ENCODE data around the gene TGIF1. TPM values are rescaled to one million over a fixed set of nuclear protein-coding genes. Genes with fewer than 3 reads are reported as not detected.
"Not testable (repeated sequence)": the region's sequence is repeated elsewhere in the genome, so short reads cannot be mapped to it uniquely, and the experiment has no call there.

TGIF1 gene
- 90.4 and 91.7 TPM in 2 replicates for total RNA-seq (2014; rRNA removed; shearing (Covaris generic))

- peak; percentile 82 for DNase-seq (ENCODE audit: low read depth)
Observed at GRCh38 chr18:3450012-3450798, at the start of gene TGIF1. TSS of gene TGIF1 (plus strand) at chr18:3450172. CDS start at chr18:3450490, 318 bp downstream.

GRCh38 chr18:3400567-3401296 is 49.2 kb upstream of the TGIF1 start:
- no peak for DNase-seq (ENCODE audit: low read depth)

GRCh38 chr18:3401669-3402620 is 48.0 kb upstream of the TGIF1 start:
- DNase-seq (ENCODE audit: low read depth): no peak

GRCh38 chr18:3402982-3403451 is 47.0 kb upstream of the TGIF1 start:
- DNase-seq (ENCODE audit: low read depth): peak; percentile 56

GRCh38 chr18:3405713-3406112 is 44.3 kb upstream of the TGIF1 start:
- no peak for DNase-seq (ENCODE audit: low read depth)

GRCh38 chr18:3408107-3408506 is 41.9 kb upstream of the TGIF1 start:
- DNase-seq (ENCODE audit: low read depth): no peak

- DNase-seq (ENCODE audit: low read depth): no peak
Observed at GRCh38 chr18:3409811-3410210, 40.2 kb upstream of the TGIF1 start.

GRCh38 chr18:3410273-3410672 is 39.7 kb upstream of the TGIF1 start:
- DNase-seq (ENCODE audit: low read depth): no peak

GRCh38 chr18:3410876-3411275 is 39.1 kb upstream of the TGIF1 start:
- DNase-seq (ENCODE audit: low read depth): not testable (repeated sequence)

GRCh38 chr18:3411327-3411726 is 38.6 kb upstream of the TGIF1 start:
- no peak for DNase-seq (ENCODE audit: low read depth)

GRCh38 chr18:3411854-3412268 is 38.1 kb upstream of the TGIF1 start:
- DNase-seq (ENCODE audit: low read depth): peak; percentile 36

- peak; percentile 78 for DNase-seq (ENCODE audit: low read depth)
Observed at GRCh38 chr18:3412528-3412927, 37.4 kb upstream of the TGIF1 start.

GRCh38 chr18:3415110-3415509 is 34.9 kb upstream of the TGIF1 start:
- no peak for DNase-seq (ENCODE audit: low read depth)

GRCh38 chr18:3418083-3418482 is 31.9 kb upstream of the TGIF1 start:
- no peak for DNase-seq (ENCODE audit: low read depth)

- DNase-seq (ENCODE audit: low read depth): no peak
Observed at GRCh38 chr18:3420919-3421279, 29.1 kb upstream of the TGIF1 start.

GRCh38 chr18:3422905-3423304 is 27.1 kb upstream of the TGIF1 start:
- no peak for DNase-seq (ENCODE audit: low read depth)

GRCh38 chr18:3424280-3424890 is 25.6 kb upstream of the TGIF1 start:
- DNase-seq (ENCODE audit: low read depth): no peak

GRCh38 chr18:3425030-3425429 is 24.9 kb upstream of the TGIF1 start:
- no peak for DNase-seq (ENCODE audit: low read depth)

- DNase-seq (ENCODE audit: low read depth): no peak
Observed at GRCh38 chr18:3425446-3425845, 24.5 kb upstream of the TGIF1 start.

- DNase-seq (ENCODE audit: low read depth): no peak
Observed at GRCh38 chr18:3426074-3426473, 23.9 kb upstream of the TGIF1 start.

- no peak for DNase-seq (ENCODE audit: low read depth)
Observed at GRCh38 chr18:3427944-3428343, 22.0 kb upstream of the TGIF1 start.

All from RPMI7951 (cell line).